Stimulated activated CD4-positive, alpha-beta T cell treated with anti-CD3 and anti-CD28 coated beads, Interleukin-1b, Interleukin-23, amount 100 ng/mL, for 1 hour (primary cell): ENCODE measurements around the gene TMEM119.
"Not testable (repeated sequence)": the region's sequence is repeated elsewhere in the genome, so short reads cannot be mapped to it uniquely, and the experiment has no call there.

Experiments used
- DNase-seq, 2 donors: peaks; one replicate each; pipeline ENCODE4 v3.0.0-alpha.2; 2020; ENCODE audit warnings: low read depth in 2 of 2

The TMEM119 gene

DNA sequence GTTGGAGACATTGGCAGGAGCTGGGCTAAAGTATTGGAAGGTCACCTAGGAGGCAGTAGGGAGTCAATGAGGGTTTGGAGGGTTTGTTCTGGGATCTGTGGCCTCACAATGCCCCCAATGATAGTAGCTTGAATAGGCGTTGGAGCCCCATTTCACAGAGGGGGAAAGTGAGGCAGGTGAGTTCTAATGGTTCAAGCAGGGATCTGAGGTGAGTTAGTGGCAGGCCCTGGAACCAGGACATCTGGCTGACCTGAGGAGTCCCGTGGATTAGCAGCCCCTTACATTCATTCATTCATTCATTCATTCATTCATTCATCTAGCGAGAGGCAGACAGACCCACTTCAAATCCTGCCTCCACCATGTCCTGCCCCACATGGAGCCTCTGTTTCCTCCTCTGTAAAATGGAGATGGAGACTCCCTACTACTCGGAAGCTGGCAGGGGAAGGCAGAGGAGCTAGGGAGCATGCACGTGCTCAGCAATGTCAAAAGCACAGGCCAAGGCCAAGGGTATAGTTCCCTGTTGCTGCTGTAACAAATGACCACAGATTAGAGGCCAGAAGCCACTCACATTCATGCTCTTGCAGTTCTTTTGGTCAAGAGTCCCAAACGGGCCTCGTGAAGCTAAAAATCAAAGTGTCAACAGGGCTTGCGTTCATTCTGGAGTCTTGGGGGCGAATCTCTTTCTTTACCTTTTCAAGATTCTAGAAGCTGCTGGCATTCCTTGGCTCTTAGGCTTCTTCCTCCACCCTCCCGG lies 2.2 kb upstream of the TMEM119 start:
- no peak for DNase-seq

GRCh38 chr12:108599541-108599940 lies 1.7 kb upstream of the TMEM119 start:
- no peak for DNase-seq

- DNase-seq = no peak
Measured at GRCh38 chr12:108598553-108599250, 818 bp upstream of the TMEM119 start.

- DNase-seq = no peak
Measured at GRCh38 chr12:108596854-108597558, 878 bp downstream of the TMEM119 start.

- DNase-seq = no peak
Measured at GRCh38 chr12:108595711-108596647, 1.9 kb downstream of the TMEM119 start.

DNA sequence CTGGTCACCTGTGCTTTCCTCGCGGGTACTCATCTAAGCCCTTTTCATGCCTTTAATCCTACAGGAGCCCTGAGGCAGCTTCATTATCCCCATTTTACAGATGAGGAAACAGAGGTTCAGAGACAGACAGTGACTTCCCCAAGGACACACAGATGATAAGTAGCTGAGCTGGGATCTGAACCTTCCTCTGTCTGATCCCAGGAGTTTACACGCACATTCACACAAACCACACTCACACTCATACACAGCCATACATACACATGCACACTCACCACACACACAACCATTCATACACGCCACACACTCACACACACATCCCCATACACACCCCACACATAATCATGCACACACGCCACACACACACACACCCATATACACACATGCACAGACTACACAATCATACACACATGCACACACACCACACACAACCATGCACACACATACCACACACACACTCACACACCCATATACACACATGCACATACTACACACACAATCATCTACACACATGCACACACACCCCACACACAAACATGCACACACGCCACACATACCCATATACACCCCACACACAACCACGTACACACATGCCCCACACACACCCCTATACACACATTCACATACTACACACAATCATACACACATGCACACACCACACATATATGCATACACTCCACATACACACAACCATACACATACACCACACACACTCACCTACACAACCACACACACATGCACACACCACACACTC lies 2.7 kb downstream of the TMEM119 start:
- DNase-seq = no peak

DNA sequence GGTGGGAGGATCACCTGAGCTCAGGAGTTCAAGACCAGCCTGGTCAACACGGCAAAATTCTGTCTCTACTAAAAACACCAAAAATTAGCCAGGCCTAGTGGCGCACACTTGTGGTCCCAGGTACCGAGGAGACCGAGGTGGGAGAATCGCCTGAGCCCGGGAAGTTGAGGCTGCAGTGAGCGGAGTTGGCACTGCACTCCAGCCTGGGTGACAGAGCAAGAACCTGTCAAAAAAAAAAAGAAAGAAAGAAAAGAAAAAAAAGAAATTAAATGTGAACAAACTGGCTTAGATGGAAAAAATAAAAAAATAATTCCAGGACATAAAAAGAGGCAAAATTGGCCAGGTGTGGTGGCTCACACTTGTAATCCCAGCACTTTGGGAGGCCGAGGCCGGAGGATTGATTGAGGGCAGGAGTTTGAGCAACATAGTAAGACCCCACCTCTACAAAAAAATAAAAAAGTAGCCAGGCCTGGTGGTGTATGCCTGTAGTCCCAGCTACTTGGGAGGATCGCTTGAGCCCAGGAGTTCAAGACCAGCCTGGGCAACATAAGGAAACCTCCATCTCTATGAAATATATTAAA lies 3.5 kb downstream of the TMEM119 start:
- DNase-seq = no peak

- DNase-seq = no peak
Measured at GRCh38 chr12:108592033-108592909, 5.6 kb downstream of the TMEM119 start.

DNA sequence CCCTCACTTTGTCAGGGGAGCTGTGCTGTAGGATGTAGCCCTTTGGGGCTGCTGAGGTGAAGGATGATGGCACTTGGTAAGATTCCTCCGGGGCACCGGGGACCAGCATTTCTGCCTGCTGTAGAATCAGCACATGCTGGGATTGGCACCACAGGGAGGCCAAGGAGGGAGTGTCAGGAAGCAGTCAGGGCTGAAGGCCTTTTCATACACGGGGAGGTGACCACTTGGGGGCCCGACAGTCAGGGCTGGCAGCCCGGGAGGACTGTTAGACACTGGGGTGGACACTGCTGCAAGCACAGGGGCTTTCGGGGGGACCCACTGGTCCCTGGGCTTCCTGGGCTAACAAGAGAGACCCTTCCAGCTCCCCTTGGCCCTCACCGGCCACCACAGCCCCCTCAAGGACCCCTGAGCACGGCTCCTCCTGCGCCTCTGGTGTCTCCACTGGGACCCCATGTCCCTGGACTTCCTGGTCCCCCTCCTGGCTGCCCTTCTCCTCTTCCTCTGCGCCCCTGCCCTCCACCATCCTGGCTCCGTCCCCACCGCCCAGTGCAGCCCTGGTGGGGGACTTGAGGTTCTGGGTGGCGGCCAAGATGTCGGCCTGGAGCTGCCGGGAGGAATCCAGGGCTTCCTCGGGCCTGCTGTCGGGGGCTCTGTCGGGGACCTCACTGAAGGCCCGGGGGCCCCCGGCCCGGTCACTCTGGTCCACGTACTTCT lies 6.5 kb downstream of the TMEM119 start:
- DNase-seq = no peak

DNA sequence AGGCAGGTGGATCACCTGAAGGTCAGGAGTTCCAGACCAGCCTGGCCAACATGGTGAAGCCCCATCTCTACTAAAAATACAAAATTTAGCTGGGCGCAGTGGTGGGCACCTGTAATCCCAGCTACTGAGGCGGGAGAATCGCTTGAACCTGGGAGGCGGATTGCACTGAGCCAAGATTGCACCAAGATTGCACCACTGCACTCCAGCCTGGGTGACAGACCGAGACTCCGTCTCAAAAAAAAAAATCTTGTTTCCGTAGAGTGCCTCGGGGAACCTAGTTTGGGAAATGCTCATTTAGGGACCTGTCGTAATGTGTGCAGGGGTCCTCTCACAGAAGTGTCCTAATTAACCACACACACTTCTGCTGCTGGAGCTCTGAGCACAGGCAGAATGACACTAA lies 7.4 kb downstream of the TMEM119 start:
- DNase-seq = not testable (repeated sequence)

GRCh38 chr12:108589840-108590229 lies 8.0 kb downstream of the TMEM119 start:
- no peak for DNase-seq

- no peak for DNase-seq
Measured at GRCh38 chr12:108589028-108589839, 8.7 kb downstream of the TMEM119 start.

GRCh38 chr12:108587826-108588225 lies 10.1 kb downstream of the TMEM119 start:
- DNase-seq = no peak

DNA sequence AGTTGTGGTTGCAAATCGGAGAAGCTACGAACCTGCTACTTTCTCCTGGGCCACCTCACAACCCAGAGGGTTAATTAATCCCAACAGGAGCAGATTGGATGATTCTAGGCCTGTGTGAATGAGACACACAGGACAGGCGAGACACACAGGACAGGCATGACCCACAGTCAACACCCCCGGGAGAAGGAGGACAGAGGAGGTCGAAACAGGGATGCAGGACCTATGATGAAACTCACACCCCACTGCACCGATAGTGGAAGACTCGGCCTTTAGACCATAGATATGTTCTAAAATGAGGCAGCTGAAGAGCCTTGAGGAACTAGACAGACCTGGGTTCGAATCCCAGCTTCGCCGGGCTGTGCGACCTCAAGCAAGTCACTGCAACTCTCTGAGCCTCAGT lies 11.6 kb downstream of the TMEM119 start:
- no peak for DNase-seq

GRCh38 chr12:108585864-108586263 lies 12.0 kb downstream of the TMEM119 start:
- no peak for DNase-seq

DNA sequence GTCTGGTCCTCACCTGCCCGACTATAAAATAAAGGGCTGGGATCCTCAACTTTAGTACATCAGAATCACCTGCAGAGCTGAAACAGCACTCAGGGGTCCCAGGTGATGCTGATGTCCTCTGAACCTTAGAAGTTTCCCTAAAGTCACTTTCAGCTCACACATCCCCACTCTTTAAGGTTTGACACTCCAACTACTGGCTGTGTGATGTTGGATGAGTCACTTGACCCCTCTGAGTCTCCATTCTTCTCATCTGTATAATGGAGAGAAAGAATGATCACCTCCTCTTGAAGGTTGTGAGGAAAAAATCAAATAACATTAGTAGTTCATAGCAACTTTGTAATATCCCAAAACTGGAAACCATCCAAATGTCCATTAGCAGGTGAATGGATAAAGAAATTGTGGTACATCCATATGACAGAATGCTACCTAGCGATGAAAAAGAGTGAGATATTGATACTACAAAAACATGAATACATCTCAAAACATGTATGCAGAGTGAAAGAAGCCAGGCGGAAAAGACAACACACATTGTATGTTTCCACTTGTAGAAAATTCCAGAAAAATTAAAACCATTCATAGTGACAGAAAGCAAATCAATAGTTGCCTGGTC lies 13.3 kb downstream of the TMEM119 start:
- no peak for DNase-seq

DNA sequence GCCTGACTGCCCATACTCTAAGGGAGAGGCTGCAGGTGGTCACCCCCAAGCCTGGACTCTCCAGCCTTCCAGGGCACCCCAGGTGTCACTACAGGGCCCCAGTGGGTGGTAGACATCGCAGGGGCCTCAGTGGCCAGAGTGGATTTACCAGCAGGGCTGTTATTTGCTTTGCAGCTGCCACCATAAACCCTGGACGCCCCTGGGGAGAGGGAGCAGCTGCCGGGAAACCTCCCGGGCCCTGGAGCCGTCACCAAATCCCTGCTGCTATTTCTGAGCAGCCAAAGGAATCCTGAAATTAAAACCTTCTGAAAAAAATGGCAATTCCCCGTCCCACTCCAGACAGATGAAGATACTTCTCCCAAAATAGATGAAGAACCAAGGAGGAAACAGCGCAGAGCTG lies 13.9 kb downstream of the TMEM119 start:
- DNase-seq = no peak
